CD4-positive, alpha-beta T cell (primary cell): ENCODE data around the gene MYO15A. TPM values are rescaled to one million over a fixed set of nuclear protein-coding genes. Genes with fewer than 3 reads are reported as not detected.

Experiments used
- ATAC-seq: fragments of 200-7000 bp; cut with Tn5 transposase; one replicate; pipeline ENCODE4 v1.10.0; 2022; ENCODE audit warnings: mild to moderate bottlenecking; ENCODE audit not compliant: poor library complexity
- CTCF ChIA-PET: fragments of 350-600 bp; sonication (Branson Sonifier 250); formaldehyde crosslinking; loops from one replicate; lab custom pipeline; 2021; ENCODE audit warnings: antibody characterized with exemption, inconsistent platforms; lab: Charles Lee
- POLR2A ChIA-PET: fragments of 350-600 bp; sonication (Branson Sonifier 250); formaldehyde crosslinking; loops from one replicate; lab custom pipeline; 2021; ENCODE audit warnings: antibody characterized with exemption, inconsistent platforms; lab: Charles Lee
- DNase-seq, 14 experiments: peaks; one replicate each; pipeline ENCODE4 v3.0.0-alpha.2; 2013 to 2020; ENCODE audit warnings: mixed read lengths in 2 of 14
- H3K27ac ChIP-seq, 2 donors: one replicate each; pipeline versions ENCODE4 v1.5.1 to v1.7.0; 2013; ENCODE audit warnings: low read length in 2 of 2, low read depth in 1 of 2, mild to moderate bottlenecking in 1 of 2
- H3K27me3 ChIP-seq, 2 experiments: 1 replicate in 1 of 2; 2 replicates in 1 of 2; pipeline versions ENCODE4 v1.6.1 to v1.7.0; 2013; ENCODE audit warnings: low read length in 2 of 2, control low read depth in 1 of 2, mild to moderate bottlenecking in 1 of 2, moderate library complexity in 1 of 2; ENCODE audit not compliant: insufficient read depth in 2 of 2, control insufficient read depth in 1 of 2
- H3K36me3 ChIP-seq: one replicate; pipeline ENCODE4 v1.6.1; 2013; ENCODE audit warnings: low read length, control low read depth; ENCODE audit not compliant: insufficient read depth
- H3K4me1 ChIP-seq: one replicate; pipeline ENCODE4 v1.6.1; 2013; ENCODE audit warnings: low read length, control low read depth; ENCODE audit not compliant: insufficient read depth
- H3K4me3 ChIP-seq: one replicate; pipeline ENCODE4 v1.5.1; 2013; ENCODE audit warnings: mild to moderate bottlenecking, low read length, moderate library complexity
- H3K9me3 ChIP-seq, 2 experiments: 1 replicate in 1 of 2; 2 replicates in 1 of 2; pipeline versions ENCODE4 v1.6.1 to v1.7.0; 2013; ENCODE audit warnings: low read length in 2 of 2, mild to moderate bottlenecking in 2 of 2, control low read depth in 1 of 2, moderate library complexity in 1 of 2; ENCODE audit not compliant: control insufficient read depth in 1 of 2, insufficient read depth in 1 of 2
- H3K27ac Mint-ChIP-seq: one replicate; pipeline ENCODE4 v1.8.0; 2020; ENCODE audit warnings: mixed read lengths
- H3K27me3 Mint-ChIP-seq: one replicate; pipeline ENCODE4 v1.8.0; 2021; ENCODE audit warnings: mixed read lengths
- H3K36me3 Mint-ChIP-seq: one replicate; pipeline ENCODE4 v1.8.0; 2021; ENCODE audit warnings: low read depth, mixed read lengths
- H3K4me1 Mint-ChIP-seq: one replicate; pipeline ENCODE4 v1.8.0; 2021; ENCODE audit warnings: low read depth, mixed read lengths
- H3K4me3 Mint-ChIP-seq: one replicate; pipeline ENCODE4 v1.8.0; 2020; ENCODE audit warnings: mild to moderate bottlenecking, mixed read lengths
- H3K9me3 Mint-ChIP-seq: one replicate; pipeline ENCODE4 v1.8.0; 2020; ENCODE audit warnings: mixed read lengths
- intact Hi-C, 2 experiments: fragments of 100-400 bp; cut with DNase I in 1 of 2; cut with micrococcal nuclease in 1 of 2; formaldehyde crosslinking; loops; one replicate each; pipeline versions ENCODE4 v1.15.1 to v1.9.0; 2023 to 2025; cut with DNase I, micrococcal nuclease
- total RNA-seq, 174 experiments: library from RNA in 2 of 174; stranded (reverse) in 2 of 174; gene quantifications; one replicate each; pipeline ENCODE4 v1.2.3 and lab custom pipeline; 2021 to 2026
- TF ChIP-seq, protein P1 (sequence below): fragments of 200-600 bp; IDR thresholded peaks from one replicate; pipeline ENCODE4 v1.8.0; 2022; ENCODE audit warnings: antibody characterized with exemption, mild to moderate bottlenecking

MYO15A gene
- total RNA-seq, 2 experiments from 2014 or later: 1.2 to 1.6 TPM

DNA sequence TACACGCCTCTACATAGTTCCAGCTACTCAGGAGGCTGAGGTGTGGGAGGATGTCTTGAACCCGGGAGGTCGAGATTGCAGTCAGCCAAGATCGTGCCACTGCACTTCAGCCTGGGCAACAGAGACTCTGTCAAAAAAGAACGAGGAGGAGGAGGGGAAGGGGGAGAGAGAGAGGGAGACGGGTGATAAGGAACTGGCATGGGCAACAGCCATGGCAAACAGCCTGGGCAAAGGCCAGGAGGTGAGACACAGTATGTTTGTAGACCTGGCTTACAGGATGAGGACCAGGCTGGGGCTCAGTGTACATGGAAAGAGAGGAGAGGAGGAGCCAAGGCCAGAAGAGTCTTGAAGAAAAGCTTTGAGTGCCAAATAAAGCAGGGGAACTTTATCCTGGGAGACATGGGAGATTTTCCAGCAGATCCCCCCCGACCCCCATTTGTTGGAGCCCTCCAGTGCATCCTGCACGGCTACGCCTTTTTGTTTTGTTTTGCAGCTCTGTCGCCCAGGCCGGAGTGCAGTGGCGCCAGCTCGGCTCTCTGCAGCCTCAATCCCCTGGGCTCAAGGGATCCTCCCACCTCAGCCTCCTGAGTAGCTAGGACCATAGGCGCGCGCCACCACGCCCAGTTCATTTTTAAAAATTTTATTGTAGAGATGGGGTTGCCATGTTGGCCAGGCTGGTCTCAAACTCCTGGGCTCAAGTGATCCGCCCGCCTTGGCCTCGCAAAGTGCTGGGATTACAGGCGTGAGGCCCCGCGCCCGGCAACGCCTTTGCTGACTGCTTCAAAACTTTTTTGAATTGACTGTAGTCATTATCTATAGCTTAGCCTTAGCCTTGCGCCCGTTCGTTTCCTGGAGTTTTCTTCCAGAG, 73.8 kb downstream of the MYO15A start:
- DNase-seq (peak in 1 of 14 experiments; percentile 11), ATAC-seq (no peak)
- intact Hi-C loops: loop anchor here (2.0 to 10.0 kb wide), 4 partner anchors 35 to 898 kb away; partner anchors contain the start of genes ATPAF2 (in 1 of the 2), COPS3 (in 1 of the 2), GID4 (in 1 of the 2) and PEMT (in 1 of the 2)
- Mint-ChIP-seq H3K4me3 (peak overlapping the region; percentile 92), H3K27me3 (no peaks in the 10 kb centered on the region), H3K27ac (peak overlapping the region; percentile 97), H3K9me3 (no peaks in the 10 kb centered on the region), H3K36me3 (peaks cover 31% of the 10 kb centered on the region), H3K4me1 (peaks cover 48% of the 10 kb centered on the region)
- CTCF ChIA-PET: interaction anchor here (0.8 kb wide), 1 partner anchor 11 kb away, joined by 3 read pairs; no protein-coding TSS in a partner anchor
- Histone ChIP-seq H3K4me3 (peak overlapping the region; percentile 88), H3K27ac (peak overlapping the region; percentile 92 to 98), H3K4me1 (peaks cover 44% of the 10 kb centered on the region), H3K27me3 (no peaks in the 10 kb centered on the region), H3K9me3 (no peaks in the 10 kb centered on the region), H3K36me3 (peaks cover 9% of the 10 kb centered on the region)
- TF ChIP-seq, protein P1, sequence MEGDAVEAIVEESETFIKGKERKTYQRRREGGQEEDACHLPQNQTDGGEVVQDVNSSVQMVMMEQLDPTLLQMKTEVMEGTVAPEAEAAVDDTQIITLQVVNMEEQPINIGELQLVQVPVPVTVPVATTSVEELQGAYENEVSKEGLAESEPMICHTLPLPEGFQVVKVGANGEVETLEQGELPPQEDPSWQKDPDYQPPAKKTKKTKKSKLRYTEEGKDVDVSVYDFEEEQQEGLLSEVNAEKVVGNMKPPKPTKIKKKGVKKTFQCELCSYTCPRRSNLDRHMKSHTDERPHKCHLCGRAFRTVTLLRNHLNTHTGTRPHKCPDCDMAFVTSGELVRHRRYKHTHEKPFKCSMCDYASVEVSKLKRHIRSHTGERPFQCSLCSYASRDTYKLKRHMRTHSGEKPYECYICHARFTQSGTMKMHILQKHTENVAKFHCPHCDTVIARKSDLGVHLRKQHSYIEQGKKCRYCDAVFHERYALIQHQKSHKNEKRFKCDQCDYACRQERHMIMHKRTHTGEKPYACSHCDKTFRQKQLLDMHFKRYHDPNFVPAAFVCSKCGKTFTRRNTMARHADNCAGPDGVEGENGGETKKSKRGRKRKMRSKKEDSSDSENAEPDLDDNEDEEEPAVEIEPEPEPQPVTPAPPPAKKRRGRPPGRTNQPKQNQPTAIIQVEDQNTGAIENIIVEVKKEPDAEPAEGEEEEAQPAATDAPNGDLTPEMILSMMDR: no peak
- POLR2A ChIA-PET: interaction anchor here (1.0 to 3.1 kb wide), 22 partner anchors 9 to 1467 kb away, joined by 3 to 17 read pairs (median 4); partner anchors contain the start of genes ALDH3A2, DRC3, DRG2 and LLGL1

DNA sequence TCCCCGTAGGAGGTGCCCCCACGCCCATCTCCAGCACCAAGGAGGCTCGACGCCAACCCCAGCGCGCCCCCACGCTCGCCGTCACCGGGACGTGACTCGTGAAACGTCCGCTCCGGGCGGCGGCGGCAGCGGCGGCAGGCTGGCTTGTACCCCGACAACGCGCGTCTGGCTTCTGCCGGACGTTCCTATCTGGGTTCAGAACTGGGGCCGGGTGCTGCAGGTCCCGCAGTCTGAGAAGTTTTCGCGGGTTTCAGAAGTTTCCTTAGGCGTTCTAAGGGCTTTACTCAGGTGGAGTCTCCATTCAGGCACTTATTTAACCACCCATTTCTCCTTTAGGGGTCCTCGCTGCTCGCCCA, 74.4 kb downstream of the MYO15A start:
- POLR2A ChIA-PET: interaction anchor here (1.0 to 3.1 kb wide), 23 partner anchors 9 to 1466 kb away, joined by 3 to 17 read pairs (median 4); partner anchors contain the start of genes ALDH3A2, DRC3, DRG2 and LLGL1
- DNase-seq (peak; percentile 65 to 90 (median 79)), ATAC-seq (peak; percentile 18)
- Mint-ChIP-seq H3K9me3 (no peaks in the 10 kb centered on the region), H3K36me3 (peaks cover 37% of the 10 kb centered on the region), H3K27me3 (no peaks in the 10 kb centered on the region), H3K4me3 (peak overlapping the region; percentile 92), H3K27ac (peak overlapping the region; percentile 97), H3K4me1 (peaks cover 54% of the 10 kb centered on the region)
- peak overlapping the region; percentile 88 for H3K4me3 ChIP-seq
- CTCF ChIA-PET: interaction anchor here (0.8 to 1.6 kb wide), 2 partner anchors 10 to 34 kb away, joined by 3 to 5 read pairs; no protein-coding TSS in a partner anchor
- TF ChIP-seq, protein P1: no peak
- H3K4me1 ChIP-seq: peaks cover 50% of the 10 kb centered on the region
- H3K27me3 ChIP-seq: no peaks in the 10 kb centered on the region
- peak overlapping the region; percentile 92 to 98 for H3K27ac ChIP-seq
- H3K9me3 ChIP-seq: no peaks in the 10 kb centered on the region
- H3K36me3 ChIP-seq: peaks cover 12% of the 10 kb centered on the region
- intact Hi-C loops: loop anchor here (1.0 to 10.0 kb wide), 9 partner anchors 25 to 898 kb away; partner anchors contain the start of genes ATPAF2 (in 1 of the 2), COPS3 (in 1 of the 2), DRG2 (in 1 of the 2) and GID4 (in 1 of the 2)
